Embryonic facial prominence (tissue), 1 donor: ENCODE results near the gene STK17B.

ENCODE experiments used
- DNase-seq: peaks from one replicate; pipeline ENCODE4 v3.0.0-alpha.2; 2016; ENCODE audit errors: extremely low spot score

Gene STK17B

DNA sequence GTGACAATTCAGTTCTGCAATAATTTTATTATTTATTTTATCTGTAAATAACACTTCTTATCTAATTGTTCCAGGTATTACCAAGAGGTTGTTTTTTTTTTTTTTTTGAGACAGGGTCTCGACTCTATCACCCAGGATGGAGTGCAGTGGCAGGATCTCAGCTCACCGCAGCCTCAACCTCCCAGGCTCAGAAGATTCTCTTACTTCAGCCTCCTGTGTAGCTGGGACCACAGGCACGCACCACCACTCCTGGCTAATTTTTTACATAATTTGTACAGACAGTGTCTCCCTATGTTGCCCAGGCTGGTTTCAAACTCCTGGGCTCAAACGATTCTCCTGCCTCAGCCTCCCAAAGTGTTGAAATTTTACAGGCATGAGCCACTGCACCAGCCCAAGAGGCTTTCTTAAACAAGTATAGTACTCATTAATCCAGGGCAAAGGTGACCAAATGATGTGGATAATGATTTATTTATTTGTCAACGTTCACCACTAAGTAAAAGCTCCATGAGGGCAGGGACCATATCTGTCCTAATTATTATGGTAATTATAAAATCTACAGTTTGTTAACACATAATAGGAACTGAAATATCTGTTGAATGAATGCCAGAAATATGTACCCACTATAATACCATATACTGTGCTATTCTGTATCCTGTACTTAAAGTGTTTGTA is 12.0 kb downstream of the STK17B start:
- no peak for DNase-seq

GRCh38 chr2:196155575-196155974 is 15.8 kb downstream of the STK17B start:
- no peak for DNase-seq

GRCh38 chr2:196153480-196153879 is 17.9 kb downstream of the STK17B start:
- no peak for DNase-seq

GRCh38 chr2:196149948-196150347 is 21.4 kb downstream of the STK17B start:
- no peak for DNase-seq

GRCh38 chr2:196148736-196149135 is 22.6 kb downstream of the STK17B start:
- DNase-seq, result no peak

DNA sequence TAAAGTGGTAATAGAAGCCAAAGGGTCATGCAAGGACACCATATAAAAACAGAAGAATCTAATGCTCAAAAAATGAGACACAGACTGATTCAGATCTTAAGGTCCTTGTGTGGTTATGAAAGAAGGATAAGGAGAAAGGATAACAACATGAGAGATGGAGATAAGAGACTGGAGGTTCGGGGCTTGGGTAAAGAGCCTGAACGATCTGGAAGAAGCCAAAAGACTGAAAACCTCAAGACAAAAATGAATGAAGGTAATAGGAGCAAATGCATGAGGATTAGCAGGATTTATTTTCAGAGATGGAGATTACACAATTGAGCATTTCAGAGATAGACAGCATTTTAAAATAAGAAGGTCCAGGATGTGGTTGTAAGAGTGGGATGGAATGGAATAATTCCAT is 26.1 kb downstream of the STK17B start:
- no peak for DNase-seq

DNA sequence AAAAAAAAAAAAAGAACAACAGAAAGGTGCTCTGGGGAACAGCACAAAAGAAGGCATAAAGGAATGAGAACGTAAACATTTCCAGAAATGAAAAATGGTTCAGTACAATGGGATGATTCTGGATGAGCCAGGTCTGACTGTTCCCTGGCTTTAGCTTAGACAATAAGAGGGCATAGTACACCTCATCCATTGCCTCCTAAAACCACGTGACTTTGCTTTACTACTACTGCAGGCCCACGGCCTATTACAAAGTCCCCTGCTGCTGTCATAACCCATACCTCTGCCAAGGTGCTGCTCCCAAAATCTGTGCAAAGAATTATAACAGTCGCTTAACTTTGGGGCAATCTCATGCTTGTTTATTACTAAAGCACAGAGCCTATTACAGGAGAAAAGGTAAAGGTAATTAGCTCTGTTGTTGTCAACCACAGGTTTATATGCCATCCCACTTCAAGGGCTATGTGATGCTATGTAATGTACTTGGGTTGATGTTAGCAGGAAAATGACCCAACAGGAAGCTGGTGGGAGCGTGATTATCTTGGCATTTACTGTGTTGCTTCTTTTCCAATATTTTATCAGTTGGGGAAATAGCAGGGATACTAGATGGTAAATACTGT is 26.8 kb downstream of the STK17B start:
- no peak for DNase-seq

- no peak for DNase-seq
Measured at GRCh38 chr2:196143730-196144131, 27.6 kb downstream of the STK17B start.

DNA sequence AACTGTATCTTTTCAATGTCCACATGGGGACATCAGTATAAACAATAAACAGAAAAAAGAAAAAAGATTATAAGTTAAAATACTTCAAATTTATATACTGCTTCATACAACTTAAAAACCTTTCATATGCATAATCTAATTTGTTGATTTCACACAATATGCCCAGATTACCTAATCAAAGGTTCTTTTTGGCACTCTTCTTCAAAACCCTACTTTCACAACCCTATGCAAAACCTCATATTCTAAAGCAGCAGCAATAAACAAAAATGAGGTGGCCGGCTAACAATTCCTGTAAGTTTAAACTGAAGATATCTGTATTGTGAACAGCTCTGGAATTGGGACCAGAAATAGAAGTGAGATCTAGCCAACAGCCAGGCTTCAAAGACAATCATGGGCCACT is 28.6 kb downstream of the STK17B start:
- DNase-seq, result no peak

DNA sequence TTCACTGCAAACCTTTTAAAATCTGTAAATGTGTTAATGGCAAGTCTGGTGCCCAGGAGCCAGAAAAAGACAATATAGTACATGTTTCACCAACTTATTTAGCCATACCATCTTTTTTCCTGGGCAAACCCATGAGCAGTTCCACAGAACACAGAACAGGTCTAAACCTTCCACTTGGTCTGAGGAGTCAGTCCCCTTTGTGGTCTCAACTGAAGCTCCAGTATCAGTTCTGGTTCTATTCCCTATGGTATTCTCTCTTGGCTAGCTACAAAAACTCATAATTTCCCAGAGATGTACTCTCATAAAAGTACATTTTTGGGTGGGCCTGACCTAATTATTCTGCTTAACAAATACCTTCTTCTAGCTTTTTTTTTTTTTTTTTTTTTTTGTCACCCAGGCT is 31.2 kb downstream of the STK17B start:
- no peak for DNase-seq

DNA sequence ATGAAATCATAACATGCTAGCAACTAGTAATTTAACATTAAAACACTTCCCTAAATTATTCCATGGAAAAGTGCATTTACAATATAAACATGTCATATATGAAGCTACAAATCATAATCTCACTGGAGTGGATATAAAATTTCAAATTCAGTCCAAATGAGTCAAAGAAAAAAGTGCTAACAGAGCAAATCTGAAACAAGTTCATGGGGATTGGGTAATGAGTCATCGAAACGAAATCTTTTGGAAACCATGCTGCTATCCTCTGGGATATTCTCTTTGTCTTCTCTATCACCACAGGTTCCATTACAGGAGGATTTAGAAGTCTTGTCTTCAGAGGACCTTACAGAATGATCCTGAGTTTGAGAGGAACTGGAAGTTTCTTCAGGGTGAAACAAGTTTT is 34.1 kb downstream of the STK17B start:
- no peak for DNase-seq

DNA sequence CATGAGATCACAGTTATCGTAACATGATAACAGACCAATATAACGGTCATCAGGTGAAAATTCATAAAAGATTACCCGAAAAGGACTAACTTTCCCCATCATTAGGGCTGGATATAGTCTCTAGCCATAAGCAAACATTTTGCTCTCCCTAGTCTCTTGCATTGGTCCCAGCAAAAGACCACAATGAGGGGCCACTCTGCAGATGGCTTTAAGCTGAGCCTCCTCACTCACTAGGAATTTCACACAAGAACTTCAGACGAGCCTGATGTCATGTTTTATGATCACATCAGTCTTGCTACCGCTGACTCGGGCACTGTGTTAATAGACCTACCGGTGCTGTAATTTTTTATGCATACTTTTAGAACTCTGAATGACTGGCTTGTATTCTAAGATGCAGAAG is 35.2 kb downstream of the STK17B start:
- no peak for DNase-seq

- no peak for DNase-seq
Measured at GRCh38 chr2:196131949-196132925, 39.1 kb downstream of the STK17B start.

- DNase-seq, result no peak
Measured at GRCh38 chr2:196131384-196131937, 39.9 kb downstream of the STK17B start.

DNA sequence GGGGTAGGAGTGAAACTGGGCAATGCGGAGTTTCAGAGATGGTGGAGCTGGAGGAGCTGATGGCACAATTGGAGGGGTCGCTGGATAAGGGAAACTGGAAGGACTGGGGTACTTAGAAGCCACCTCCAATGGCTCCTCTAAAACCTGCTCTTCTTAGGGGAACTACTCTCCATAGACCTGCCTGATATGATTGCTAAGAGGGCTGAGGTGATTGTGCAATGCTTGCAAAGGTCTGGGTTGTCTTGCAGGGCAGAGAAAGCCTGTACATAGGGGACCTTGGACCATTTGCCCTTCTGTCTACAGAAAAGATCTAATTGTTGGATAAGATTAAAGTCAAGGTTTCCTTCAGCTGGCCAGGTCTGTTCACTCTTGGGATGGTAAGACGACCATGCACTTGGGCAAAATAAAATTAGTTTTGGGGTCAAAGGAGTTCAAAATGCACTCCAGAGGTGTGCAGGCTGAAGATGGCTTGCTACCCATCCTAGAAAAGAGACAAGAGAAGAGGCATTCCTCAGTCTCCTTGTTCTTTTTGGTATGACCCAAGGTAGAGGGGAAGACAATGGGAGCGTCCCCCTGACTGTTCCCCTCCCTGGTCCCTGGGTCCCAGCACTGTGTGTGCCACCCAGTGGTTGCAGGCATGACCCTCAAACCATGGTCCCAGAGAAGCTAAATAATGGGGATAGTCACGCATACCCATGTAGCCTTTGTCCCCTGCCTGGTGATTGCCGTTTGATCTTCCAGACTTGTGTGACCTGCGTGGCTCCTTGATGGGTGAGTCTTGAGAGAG is 41.1 kb downstream of the STK17B start:
- no peak for DNase-seq

- DNase-seq, result no peak
Measured at GRCh38 chr2:196128749-196129148, 42.6 kb downstream of the STK17B start.

DNA sequence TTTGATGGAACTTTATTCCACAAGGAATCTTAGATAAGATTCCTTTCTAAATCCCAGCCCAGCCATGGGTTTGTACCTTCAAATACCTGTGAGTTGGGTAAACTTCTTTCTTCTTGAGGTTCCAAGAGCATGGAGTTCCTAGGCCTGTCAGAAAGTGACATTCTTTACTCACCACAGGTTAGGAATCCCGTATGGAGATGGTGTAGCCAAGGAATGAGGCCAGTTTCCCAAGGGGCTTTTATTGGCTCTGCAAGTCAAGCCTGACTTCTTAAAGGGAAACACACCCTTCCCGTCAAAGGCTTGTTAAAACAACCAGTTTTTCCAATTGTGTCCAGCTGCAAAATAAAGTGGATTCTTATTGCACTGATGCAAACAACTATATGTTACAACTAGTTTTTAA is 45.8 kb downstream of the STK17B start:
- DNase-seq, result no peak

DNA sequence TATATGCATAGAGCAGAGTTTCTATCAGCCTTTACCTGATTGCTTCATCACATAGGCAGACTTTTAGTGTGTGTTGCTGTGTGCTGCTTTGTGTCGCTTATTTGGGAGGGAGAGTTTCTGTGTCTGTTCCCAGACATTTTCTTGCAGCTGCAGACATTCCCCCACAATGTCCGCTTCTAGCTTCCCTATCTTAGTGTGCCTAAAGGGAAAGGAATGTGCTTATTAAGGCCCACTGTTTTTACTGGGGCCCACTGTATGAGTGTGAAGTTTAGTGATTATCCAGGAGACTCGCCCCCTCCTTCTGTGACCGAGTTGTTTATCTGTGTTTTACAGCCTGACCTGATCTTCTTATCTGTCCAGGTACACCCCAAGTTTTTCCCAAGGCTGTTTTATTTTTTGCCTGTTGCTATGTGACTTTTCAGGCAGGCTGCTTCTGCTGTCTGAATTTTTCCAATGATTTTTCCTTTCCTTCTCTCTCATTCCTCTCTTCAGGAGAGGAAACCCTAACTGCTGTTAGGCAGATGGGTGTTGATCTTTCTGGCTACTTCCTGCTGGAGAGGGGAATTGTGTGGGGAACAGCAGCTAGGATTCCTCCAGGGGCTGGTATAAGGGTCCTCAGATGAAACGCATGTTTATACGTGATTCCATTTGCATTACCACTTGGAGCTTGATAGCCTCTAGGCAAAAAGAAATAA is 47.6 kb downstream of the STK17B start:
- no peak for DNase-seq

GRCh38 chr2:196119926-196120325 is 51.5 kb downstream of the STK17B start:
- DNase-seq, result no peak

- no peak for DNase-seq
Measured at GRCh38 chr2:196117214-196117705, 54.1 kb downstream of the STK17B start.
